GM11168 (cell line): ENCODE results near the gene CHCHD2.
"Not testable (repeated sequence)": the region's sequence is repeated elsewhere in the genome, so short reads cannot be mapped to it uniquely, and the experiment has no call there.

Experiments used
- in situ Hi-C: fragments of 300-500 bp; cut with MboI; formaldehyde crosslinking; loops from one replicate; pipeline ENCODE4 v1.12.0; 2022; ENCODE audit warnings: low sequenced_read_pairs; ENCODE audit not compliant: unreplicated experiment

CHCHD2 gene

DNA sequence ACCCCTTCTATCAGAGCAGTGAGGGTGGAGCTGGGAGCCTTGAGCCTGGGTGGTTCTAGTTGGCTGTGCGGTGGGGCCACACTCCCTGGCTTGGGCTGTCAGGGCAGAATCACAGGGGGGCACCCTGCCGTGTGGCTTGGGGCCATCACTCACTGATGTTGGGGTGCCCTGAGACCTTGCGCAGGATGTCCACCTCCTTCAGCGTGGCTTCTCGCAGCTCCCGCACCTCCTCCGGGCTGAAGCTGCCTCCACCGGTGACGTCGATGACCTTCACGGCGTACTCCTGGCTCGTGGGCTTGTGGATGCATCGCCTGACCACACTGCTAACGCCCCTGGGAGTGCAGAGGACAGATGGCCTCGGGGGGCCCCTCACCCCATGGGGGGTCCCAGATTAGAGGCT lies 18.8 kb downstream of the CHCHD2 start:
- in situ Hi-C loops = loop anchor here (25.0 kb wide), 1 partner anchor 450 kb away; no protein-coding TSS in a partner anchor

DNA sequence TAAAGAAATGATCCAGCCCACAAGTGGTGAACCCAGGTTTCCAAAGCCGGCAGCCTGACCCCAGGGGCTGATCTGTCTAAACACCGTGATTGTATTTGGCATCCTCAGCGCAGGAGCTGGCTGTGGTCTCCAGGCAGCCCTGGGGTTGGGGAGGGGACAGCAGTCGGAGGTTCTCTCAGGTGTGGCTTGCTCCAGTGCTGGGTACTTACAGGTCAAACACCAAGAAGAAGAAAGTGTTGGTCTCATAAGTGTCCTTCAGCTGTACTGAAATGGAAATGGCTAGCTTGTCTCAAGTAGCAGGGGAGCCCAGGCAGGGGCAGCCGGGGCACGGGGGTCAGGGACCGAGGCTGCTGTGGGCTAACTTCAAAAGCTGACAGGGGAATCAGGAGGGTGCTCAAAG lies 19.5 kb downstream of the CHCHD2 start:
- in situ Hi-C loops = loop anchor here (25.0 kb wide), 1 partner anchor 449 kb away; no protein-coding TSS in a partner anchor

- in situ Hi-C loops = loop anchor here (25.0 kb wide), 1 partner anchor 446 kb away; no protein-coding TSS in a partner anchor
Measured at GRCh38 chr7:56083150-56083785, 23.0 kb downstream of the CHCHD2 start.

DNA sequence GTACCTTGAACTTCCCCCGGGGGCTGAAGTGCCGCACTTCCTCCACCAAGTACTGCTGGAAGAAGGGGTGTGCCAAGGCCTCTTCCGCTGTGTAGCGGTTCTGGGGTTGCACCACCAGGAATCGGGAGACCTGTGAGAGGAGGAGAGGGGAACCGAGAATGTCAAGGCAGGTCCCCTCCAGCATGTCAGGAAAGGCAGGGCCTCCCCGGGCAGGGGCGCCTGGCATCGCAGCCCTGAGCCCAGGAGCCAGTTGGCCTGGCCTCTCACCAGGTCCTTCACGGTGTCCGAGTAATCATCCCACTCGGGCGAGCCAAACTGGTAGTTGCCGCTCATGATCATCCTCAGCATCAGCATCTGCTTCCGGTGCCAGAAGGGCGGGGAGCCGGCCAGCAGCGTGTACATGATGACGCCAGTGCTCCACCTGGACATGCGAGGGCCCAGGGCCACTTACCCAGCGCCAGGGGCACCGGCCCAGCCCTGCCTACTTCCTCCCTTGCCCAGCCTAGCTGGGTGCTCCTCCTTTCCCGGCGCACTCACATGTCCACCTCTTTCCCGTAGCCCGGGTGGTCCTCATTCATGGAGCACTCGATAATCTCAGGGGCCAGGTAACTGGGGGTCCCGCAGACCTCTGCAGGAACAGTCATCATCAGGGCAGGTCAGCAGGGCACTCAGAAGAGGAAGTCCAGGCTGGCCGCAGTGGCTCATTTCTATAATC lies 24.5 kb downstream of the CHCHD2 start:
- in situ Hi-C loops = loop anchor here (25.0 kb wide), 1 partner anchor 444 kb away; no protein-coding TSS in a partner anchor

GRCh38 chr7:56080726-56081435 lies 25.4 kb downstream of the CHCHD2 start:
- in situ Hi-C loops = loop anchor here (25.0 kb wide), 1 partner anchor 444 kb away; no protein-coding TSS in a partner anchor

GRCh38 chr7:56079450-56080185 lies 26.7 kb downstream of the CHCHD2 start:
- in situ Hi-C loops = loop anchor here (25.0 kb wide), 1 partner anchor 442 kb away; no protein-coding TSS in a partner anchor

- in situ Hi-C loops = loop anchor here (25.0 kb wide), 1 partner anchor 441 kb away; no protein-coding TSS in a partner anchor
Measured at GRCh38 chr7:56078196-56078595, 28.1 kb downstream of the CHCHD2 start.

GRCh38 chr7:56077681-56078080 lies 28.6 kb downstream of the CHCHD2 start:
- in situ Hi-C loops = loop anchor here (25.0 kb wide), 1 partner anchor 440 kb away; no protein-coding TSS in a partner anchor

- in situ Hi-C loops = no loop called here
Measured at GRCh38 chr7:56074371-56074791, 31.9 kb downstream of the CHCHD2 start.

GRCh38 chr7:56066376-56066775 lies 39.9 kb downstream of the CHCHD2 start:
- in situ Hi-C loops = not testable (repeated sequence)

DNA sequence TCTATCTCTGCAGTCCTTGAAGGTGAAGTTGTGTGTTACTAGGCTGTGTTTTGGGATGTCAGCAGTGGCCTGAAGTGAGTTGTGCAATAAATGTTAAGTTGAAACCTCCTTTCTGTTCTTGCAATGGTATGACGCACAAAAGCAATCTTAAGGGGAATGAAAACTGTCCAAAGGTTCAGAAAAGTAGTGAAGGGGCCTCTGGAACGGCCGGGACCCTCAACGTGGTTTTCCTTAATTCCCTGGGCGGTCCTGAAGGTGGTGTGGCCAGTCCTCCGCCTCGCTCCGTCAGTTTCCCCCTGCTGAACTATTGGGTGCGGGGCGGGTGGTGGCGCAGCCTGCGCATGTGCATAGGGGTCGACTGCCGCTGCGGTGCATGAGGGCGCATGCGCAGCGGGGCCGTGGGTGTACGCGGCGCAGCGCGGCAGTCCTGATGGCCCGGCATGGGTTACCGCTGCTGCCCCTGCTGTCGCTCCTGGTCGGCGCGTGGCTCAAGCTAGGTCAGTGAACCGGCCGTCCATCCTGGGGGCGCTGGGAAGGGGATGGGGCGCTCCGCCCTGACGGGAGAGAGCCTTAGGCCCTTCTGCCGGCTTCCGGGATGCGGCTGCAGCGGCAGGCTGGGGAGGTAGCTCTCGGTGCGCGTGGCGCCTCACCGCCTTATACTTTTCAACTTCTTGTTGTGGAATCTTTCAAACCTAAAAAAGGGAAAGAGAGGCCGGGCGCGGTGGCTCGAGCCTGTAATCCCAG lies 42.2 kb downstream of the CHCHD2 start, which contains the start of gene SUMF2:
SUMF2 (plus strand) TSS at position 405 of the 744 bp plus-strand sequence; CDS start at position 431, 26 bp downstream.
- in situ Hi-C loops = no loop called here

- in situ Hi-C loops = no loop called here
Measured at GRCh38 chr7:56063500-56063881, 42.8 kb downstream of the CHCHD2 start.

- in situ Hi-C loops = no loop called here
Measured at GRCh38 chr7:56062382-56062781, 43.9 kb downstream of the CHCHD2 start.

GRCh38 chr7:56053993-56054392 lies 52.3 kb downstream of the CHCHD2 start:
- in situ Hi-C loops = no loop called here

DNA sequence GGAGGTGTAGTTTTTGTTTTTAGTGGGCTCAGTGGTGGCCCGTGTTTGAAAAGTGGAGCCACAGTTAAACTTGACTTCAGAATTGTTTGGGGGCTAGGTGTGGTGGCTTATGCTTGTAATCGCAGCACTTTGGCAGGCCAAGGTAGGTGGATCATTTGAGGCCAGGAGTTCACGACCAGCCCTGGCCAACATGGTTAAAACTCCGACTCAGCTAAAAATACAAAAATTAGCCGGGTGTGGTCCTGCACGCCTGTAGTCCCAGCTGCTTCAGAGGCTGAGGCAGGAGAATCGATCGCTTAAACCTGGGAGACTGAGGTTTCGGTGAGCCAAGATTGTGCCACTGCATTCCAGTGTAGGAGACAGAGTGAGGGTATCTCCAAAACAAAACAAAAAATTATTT lies 52.9 kb downstream of the CHCHD2 start:
- in situ Hi-C loops = no loop called here
